NCI-H2107 treated with DMSO at 0.1 percent for 48 hours (cell line): Measurements from ENCODE around the gene GIN1.

Experiments used
- DNase-seq: peaks from one replicate; lab custom pipeline; 2025; ENCODE audit not compliant: unreplicated experiment; lab: John Stamatoyannopoulos, UW

The GIN1 gene

GRCh38 chr5:103037673-103038455 lies 82.1 kb downstream of the GIN1 start:
- no peak for DNase-seq

- no peak for DNase-seq
Observed at GRCh38 chr5:103036601-103037000, 83.3 kb downstream of the GIN1 start.
